Superior temporal gyrus (tissue), 1 donor: ENCODE measurements around the gene SH3RF3.

Experiments
- DNase-seq: peaks from one replicate; pipeline ENCODE4 v3.0.0-alpha.2; 2016; ENCODE audit errors: extremely low spot score

SH3RF3 gene

DNA sequence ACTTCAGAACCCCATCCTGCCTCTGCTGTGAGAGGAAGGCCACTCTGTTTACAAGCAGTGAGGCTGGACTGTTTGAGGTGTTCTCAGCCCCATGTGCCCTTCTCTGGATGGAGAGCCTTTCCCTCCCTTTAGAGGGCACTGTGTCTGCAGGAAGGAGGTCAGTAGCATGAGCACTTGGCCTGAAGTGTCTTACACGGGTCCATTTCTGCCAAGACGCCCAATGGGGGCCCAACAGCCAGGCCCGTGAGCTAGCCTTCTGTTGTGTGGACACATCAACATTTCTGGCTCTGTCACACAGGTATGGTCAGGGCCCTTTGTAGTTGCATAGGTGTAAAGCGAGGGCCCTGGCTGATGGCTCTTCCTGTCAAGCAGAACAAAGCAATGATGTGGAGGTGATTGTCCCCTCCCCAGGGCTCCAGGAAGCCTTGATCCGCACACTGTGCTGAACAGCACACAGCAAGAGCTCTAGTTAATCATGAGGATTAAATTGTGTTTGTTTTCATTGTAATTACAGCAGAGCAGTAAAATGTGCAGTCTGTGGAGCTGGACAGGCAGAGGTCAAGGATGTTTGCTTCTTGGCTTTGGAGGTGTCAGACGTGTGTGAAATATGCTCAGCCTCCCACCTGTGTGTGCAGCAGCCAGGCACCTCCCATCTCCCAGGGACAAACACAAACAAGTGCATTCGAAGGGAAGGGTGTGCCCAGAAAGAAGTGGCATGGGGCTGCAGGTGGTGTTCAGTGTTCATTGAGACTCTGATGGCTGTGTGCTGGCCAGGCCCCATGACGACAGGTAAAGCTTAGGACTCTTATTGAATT, 132.1 kb downstream of the SH3RF3 start:
- DNase-seq = no peak

- no peak for DNase-seq
Measured at GRCh38 chr2:109261906-109262631, 133.1 kb downstream of the SH3RF3 start.

DNA sequence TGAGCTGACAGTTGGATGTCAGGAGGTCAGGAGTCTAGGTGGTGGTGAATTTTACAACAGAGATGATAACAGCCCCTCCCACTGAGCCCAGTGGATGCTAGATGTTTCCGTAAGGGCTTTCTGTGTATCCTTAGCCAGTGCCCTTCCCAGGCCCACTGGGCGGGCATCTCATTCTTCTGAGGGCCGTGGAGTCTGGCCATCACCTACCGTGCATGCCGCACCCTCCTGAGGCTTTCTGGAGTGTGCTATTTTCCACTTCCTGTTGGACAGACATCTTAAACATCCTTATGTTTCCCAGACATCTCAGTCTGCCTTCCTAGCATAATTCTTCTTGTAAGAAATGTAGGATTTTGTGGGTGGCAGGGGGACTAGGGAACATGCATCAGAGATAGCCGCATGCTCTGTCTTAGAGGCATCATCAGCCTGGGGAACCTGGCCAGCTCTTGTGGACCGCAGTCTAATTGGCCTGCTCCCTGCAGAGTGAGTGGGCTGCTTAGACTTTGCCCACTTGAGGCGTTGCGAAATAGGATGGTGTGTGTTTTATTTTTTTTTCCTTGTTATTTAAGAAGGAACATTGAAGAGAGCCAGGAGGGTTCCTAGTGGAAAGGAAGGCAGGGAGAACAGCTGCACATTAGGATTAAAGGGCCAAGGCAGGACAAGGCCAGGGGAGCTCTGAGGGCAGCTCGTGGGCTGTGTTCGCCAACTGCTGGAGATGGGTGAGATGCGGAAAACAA, 135.8 kb downstream of the SH3RF3 start:
- DNase-seq = peak; percentile 73

- no peak for DNase-seq
Measured at GRCh38 chr2:109265369-109265768, 136.4 kb downstream of the SH3RF3 start.

GRCh38 chr2:109265953-109266352, 136.9 kb downstream of the SH3RF3 start:
- DNase-seq = no peak

DNA sequence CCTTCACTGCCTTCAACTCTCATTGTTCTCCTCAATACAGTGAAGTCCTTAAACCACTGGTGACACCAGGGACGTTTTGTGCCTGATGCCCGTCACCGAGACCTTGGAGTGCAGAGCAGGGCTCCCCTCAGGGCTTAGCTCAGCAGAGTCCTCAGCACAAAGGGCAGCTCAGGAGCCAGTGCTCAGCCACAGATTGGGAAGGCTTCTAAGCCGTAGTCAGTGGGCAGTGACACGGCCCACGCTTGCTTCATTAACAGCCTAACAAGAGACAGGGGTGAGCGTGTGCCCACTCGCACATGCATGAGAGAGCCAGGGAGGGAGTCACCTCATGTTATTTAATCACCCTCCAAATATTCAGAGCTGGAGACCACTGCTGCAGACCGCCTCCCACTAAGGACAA, 137.5 kb downstream of the SH3RF3 start:
- DNase-seq = no peak

GRCh38 chr2:109266998-109267854, 138.2 kb downstream of the SH3RF3 start:
- no peak for DNase-seq

- DNase-seq = no peak
Measured at GRCh38 chr2:109268916-109269315, 139.9 kb downstream of the SH3RF3 start.

DNA sequence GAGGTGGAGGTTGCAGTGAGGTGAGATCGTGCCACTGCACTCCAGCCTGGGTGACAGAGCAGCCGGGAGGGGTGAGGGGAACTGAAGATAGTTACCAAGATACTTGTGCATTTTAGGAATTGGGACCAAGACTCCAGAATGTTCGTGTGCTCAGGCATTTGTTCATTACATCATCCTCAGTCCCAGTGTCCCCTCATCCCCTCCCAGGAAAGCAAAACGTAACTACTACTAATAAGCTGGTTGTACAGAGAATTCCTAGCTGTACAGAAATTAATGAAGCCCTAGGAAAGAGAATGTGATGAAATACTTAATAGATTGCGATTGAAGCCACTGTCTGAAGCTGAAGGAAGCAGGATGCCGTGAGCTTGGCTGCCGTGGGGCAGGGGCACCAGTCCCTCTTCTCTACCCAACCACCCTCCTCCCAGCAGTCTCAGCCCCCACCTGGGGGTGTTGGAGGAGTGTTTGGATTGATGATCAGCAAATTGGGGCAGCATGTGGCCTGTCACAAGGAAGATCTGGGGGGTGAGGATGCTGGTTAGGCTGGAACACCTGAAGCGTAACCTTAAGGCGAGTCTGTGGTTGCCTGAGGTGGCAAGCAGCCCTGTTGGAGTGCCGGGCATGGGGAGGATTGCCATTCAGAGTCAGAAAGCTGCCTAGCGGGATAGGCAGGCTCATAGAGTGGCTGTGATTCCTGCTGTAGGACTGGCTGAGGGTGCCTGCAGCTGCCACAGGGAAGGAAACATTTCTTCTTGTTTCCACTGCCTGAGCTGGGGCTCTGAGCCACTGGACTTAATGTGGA, 140.9 kb downstream of the SH3RF3 start:
- DNase-seq = no peak

DNA sequence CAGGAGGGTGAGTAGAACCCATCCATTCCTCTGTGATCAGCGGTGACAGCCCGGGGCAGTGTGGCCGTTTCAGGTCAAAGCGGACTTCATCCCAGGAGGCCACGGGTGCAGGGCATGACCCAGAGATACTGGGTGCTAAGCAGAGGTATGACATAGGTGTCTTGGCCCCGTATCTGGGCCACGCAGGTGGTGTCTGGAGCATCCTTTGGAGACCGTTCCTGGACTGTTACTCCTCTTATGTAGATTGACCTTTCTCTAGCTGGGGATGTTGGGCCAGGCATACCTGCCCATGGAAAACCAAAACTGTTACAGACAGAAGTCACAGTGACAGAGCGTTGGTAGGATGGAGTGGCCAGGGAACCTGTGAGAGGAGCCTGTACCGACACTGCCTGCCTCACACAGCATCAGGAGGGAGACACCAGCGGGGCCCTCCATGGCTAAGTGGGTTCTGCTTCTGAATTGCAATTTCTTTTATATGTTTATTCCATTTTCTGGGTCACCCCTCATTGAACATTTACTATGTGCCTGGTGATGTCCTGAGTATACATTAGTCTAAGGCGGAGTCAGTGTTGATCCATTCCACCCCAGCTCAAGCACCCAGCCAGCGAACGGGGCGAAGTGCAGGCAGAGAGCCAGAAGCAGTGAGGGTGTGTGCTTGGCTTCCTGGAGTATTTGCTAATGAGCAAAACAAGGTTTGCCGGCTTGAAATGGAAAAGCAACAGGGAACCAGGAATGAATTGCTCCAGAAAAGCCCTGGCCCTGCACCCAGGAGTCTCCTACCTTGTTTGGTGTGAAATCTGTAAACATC, 141.7 kb downstream of the SH3RF3 start:
- DNase-seq = no peak

GRCh38 chr2:109271920-109272319, 142.9 kb downstream of the SH3RF3 start:
- no peak for DNase-seq

DNA sequence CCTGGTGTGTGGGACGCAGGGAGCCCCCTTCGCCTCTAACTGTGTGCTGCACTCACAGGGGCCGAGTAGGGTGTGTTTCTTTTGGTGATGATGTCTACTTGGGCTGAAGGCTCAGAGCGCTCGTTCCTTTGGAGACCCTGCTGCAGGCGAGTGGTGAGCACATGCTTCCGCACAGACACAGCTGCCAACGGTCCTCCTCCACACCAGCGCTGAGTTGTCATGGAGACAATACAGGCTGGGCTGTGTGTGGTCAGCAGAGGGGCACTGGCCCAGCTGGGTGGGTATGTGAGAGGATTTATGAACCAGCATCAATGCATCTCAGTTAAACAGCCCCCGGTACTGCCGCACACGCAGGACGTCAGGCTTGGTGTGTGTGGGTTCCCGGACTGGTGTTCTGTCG, 143.5 kb downstream of the SH3RF3 start:
- no peak for DNase-seq

GRCh38 chr2:109275120-109276012, 146.4 kb downstream of the SH3RF3 start:
- DNase-seq = no peak

- no peak for DNase-seq
Measured at GRCh38 chr2:109277406-109277805, 148.4 kb downstream of the SH3RF3 start.

DNA sequence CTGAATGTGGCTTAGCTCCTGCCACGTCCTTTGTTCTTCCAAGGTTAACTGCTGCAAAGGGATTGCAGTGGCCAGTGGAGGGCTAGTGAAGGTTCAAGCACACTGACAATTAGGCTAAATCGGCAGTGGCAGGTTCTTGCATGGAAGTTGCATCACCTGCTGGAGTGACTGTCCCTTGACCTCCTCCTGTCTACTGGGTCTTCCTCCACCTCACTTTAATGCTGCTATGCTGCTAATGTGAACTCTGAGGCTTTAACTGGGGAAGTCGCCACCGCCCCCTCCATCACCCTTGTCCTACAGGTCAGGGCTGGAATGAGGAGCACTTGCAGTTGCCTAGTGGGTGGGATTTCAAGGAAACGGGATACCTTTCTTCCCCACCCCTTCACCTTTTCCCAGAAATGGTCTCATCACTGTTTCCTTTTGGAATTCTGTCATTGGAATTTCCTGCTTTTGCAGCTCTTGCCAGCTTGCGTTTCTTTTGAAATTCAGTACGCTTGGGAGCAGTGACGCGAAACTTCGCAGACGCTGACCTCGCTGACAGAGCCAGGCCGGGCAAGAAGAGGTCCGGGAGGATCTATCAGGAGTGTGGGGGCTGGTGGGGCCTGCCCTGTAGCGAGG, 150.3 kb downstream of the SH3RF3 start:
- DNase-seq = no peak

DNA sequence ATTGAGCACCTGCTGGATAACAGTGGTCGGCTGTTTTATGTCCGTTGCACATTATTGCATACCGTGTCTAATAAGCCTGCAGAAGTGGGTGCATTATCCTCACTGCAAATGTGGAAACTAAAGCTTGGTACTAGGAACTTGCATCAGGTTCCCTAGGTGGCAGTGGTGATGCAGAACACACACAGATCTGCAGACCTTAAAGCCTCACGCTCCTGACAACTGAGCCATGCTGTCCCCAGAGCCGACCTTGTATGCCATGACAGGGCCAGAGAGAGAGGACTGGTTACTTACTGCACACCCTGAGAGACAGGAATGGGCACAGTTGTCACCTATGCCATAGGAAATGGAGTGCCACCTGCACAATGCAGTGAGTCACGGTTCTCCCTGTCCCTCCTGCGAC, 151.8 kb downstream of the SH3RF3 start:
- no peak for DNase-seq

- no peak for DNase-seq
Measured at GRCh38 chr2:109282360-109282759, 153.4 kb downstream of the SH3RF3 start.

- no peak for DNase-seq
Measured at GRCh38 chr2:109282865-109283264, 153.9 kb downstream of the SH3RF3 start.
